ENCODE measurements around the gene ADA. TPM values are rescaled to one million over a fixed set of nuclear protein-coding genes. Genes with fewer than 3 reads are reported as not detected.

The ADA gene
- total and polyA plus RNA-seq, 2 of the 13 experiments (the other 11 are each of a cell fraction or from before 2014, with no cell fraction given): 2.5 to 11.3 TPM

DNA sequence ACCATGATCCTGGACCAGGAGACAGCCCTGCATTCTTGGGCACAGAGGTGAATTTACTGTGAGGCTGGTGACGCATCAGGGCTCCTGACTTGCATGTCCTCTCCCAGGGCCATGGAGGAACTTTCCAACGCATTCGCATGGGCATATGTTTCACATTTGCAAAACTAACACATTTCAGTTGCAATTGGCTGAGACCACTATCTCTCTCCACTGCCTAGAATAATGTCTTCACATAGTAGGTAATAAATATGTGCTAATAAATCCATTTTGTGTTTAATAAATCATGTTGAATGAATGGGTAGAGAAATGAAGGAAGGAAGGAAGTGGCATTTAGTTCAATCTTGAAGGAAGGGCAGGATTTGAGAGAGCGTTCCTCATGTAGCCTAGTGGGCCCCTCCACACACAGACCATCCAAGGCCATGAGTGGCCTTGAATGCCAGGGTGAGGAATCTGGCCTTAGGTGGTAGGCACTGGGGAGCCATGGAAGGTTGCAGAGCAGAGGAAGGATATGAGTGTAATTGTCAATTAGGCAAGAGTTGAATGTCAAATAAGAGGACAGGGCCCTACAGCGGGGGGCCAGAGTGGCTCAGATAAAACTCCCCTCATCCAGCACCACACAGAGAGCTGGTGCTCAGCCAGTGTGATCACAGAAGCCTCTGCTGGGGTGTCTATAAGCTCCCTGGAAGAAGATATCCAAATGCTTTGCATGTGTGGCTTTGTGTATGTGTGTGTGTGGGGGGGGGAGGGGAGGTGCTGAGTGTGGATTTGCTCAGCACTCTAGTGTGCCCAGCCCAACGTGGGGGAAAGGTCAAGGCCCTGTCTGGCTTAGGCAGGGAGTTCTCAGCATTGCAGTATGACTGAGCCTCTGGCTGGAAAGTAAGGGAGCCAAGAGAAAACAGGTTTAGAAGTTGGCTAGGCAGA lies 32.8 kb upstream of the ADA start (continued):
- TF ChIP-seq, protein P1, sequence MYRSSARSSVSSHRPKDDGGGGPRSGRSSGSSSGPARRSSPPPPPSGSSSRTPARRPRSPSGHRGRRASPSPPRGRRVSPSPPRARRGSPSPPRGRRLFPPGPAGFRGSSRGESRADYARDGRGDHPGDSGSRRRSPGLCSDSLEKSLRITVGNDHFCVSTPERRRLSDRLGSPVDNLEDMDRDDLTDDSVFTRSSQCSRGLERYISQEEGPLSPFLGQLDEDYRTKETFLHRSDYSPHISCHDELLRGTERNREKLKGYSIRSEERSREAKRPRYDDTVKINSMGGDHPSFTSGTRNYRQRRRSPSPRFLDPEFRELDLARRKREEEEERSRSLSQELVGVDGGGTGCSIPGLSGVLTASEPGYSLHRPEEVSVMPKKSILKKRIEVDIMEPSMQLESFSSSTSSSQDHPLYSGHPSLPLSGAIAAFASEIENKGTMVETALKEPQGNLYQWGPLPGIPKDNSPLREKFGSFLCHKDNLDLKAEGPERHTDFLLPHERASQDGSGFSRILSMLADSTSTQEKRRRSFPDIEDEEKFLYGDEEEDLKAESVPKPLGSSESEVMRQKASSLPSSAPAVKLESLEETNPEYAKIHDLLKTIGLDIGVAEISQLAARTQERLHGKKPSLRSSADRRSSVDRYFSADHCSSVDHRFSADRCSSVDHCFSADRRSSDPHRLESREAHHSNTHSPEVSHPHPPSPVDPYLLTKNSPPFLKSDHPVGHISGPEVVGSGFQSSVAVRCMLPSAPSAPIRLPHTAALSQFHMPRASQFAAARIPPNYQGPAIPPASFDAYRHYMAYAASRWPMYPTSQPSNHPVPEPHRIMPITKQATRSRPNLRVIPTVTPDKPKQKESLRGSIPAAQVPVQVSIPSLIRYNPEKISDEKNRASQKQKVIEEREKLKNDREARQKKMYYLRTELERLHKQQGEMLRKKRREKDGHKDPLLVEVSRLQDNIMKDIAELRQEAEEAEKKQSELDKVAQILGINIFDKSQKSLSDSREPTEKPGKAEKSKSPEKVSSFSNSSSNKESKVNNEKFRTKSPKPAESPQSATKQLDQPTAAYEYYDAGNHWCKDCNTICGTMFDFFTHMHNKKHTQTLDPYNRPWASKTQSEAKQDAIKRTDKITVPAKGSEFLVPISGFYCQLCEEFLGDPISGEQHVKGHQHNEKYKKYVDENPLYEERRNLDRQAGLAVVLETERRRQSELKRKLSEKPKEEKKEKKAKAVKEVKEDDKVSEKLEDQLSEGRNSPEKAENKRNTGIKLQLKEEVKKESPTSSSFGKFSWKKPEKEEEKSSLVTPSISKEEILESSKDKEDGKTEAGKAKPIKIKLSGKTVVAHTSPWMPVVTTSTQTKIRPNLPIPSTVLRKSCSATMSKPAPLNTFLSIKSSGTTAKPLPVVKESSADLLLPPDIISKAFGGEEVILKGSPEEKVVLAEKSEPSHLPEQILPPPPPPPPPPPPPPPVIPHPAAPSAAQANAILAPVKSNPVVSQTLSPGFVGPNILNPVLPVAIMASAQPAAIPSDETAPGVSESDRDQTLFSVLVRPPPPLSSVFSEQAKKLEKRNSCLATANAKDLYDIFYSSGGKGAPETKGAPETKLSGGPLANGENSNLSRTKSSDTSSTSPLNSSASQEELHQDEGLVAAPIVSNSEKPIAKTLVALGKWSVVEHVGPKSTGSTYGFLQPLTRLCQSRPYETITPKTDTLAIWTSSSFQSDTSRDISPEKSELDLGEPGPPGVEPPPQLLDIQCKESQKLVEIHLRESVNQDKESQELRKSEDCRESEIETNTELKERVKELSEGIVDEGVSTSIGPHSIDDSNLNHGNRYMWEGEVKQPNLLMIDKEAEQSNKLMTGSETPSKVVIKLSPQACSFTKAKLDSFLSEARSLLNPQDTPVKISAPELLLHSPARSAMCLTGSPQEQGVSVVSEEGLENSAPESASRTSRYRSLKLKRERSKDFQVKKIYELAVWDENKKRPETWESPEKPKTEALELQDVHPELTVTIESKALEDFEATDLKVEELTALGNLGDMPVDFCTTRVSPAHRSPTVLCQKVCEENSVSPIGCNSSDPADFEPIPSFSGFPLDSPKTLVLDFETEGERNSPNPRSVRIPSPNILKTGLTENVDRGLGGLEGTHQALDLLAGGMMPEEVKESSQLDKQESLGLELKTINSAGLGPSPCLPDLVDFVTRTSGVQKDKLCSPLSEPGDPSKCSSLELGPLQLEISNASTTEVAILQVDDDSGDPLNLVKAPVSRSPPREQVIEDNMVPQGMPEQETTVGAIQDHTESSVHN (CRISPR knock-in tag; IDR thresholded peaks at IDR 0.05): no peak
- TF ChIP-seq, protein P2, sequence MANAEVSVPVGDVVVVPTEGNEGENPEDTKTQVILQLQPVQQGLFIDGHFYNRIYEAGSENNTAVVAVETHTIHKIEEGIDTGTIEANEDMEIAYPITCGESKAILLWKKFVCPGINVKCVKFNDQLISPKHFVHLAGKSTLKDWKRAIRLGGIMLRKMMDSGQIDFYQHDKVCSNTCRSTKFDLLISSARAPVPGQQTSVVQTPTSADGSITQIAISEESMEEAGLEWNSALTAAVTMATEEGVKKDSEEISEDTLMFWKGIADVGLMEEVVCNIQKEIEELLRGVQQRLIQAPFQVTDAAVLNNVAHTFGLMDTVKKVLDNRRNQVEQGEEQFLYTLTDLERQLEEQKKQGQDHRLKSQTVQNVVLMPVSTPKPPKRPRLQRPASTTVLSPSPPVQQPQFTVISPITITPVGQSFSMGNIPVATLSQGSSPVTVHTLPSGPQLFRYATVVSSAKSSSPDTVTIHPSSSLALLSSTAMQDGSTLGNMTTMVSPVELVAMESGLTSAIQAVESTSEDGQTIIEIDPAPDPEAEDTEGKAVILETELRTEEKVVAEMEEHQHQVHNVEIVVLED (CRISPR knock-in tag; IDR thresholded peaks at IDR 0.05; ENCODE audit: borderline replicate concordance): 0 out of 2 replicates have a peak, but pooled peaks have one; percentile 36
- TF ChIP-seq ZSCAN9 (CRISPR knock-in tag; IDR thresholded peaks at IDR 0.05; ENCODE audit: borderline replicate concordance): no peak
- TF ChIP-seq, protein P3, sequence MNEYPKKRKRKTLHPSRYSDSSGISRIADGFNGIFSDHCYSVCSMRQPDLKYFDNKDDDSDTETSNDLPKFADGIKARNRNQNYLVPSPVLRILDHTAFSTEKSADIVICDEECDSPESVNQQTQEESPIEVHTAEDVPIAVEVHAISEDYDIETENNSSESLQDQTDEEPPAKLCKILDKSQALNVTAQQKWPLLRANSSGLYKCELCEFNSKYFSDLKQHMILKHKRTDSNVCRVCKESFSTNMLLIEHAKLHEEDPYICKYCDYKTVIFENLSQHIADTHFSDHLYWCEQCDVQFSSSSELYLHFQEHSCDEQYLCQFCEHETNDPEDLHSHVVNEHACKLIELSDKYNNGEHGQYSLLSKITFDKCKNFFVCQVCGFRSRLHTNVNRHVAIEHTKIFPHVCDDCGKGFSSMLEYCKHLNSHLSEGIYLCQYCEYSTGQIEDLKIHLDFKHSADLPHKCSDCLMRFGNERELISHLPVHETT (CRISPR knock-in tag; conservative IDR thresholded peaks at IDR 0.05): no peak
- TF ChIP-seq ZMYM3 (CRISPR knock-in tag; IDR thresholded peaks at IDR 0.05): 0 out of 2 replicates have a peak, but pooled peaks have one; percentile 35
- 0 out of 2 replicates have a peak, but pooled peaks have one; percentile 41 for TF ChIP-seq ZNF274 (CRISPR knock-in tag; IDR thresholded peaks at IDR 0.05)
- TF ChIP-seq ZNF136 (CRISPR knock-in tag; IDR thresholded peaks at IDR 0.05; ENCODE audit: low read depth): no peak

Measured in HepG2 (cell line).